Body of pancreas (tissue), 4 donors: ENCODE data around the gene B2M.

ENCODE experiments used
- CTCF ChIP-seq, 7 experiments: fragments of 450-650 bp in 4 of 7; fragments of 200-600 bp in 3 of 7; sonication (generic) in 3 of 7; IDR thresholded peaks; one replicate each; pipeline ENCODE4 v1.5.1; 2016 to 2019; ENCODE audit warnings: antibody characterized with exemption in 7 of 7
- POLR2A ChIP-seq, 3 donors: fragments of 450-650 bp; IDR thresholded peaks; one replicate each; pipeline ENCODE4 v1.6.1; 2016; ENCODE audit warnings: antibody characterized with exemption in 3 of 3, mild to moderate bottlenecking in 2 of 3

GRCh38 chr15:44738340-44738984, 27.1 kb downstream of the B2M start:
- no peak for TF ChIP-seq POLR2A (IDR thresholded peaks at IDR 0.05)
- peak; percentile 51 to 88 (median 77) for TF ChIP-seq CTCF (IDR thresholded peaks at IDR 0.05)
